Uterus (tissue), 4 donors: ENCODE data around the gene C1QTNF5. TPM values are rescaled to one million over a fixed set of nuclear protein-coding genes. Genes with fewer than 3 reads are reported as not detected.

ENCODE experiments used
- DNase-seq, 2 donors: peaks; one replicate each; pipeline ENCODE4 v3.0.0-alpha.2; 2019 to 2020
- H3K27ac ChIP-seq, 2 donors: fragments of 200-600 bp; sonication (generic); 1 replicate in 1 of 2; 2 replicates in 1 of 2; pipeline ENCODE4 v1.5.1; 2016 to 2018
- H3K27me3 ChIP-seq, 2 donors: fragments of 200-600 bp; sonication (generic); one replicate each; pipeline ENCODE4 v1.5.1; 2018 to 2019; ENCODE audit warnings: control low read depth in 1 of 2
- H3K36me3 ChIP-seq, 2 donors: fragments of 200-600 bp; sonication (generic); one replicate each; pipeline ENCODE4 v1.5.1; 2019; ENCODE audit warnings: control low read depth in 1 of 2
- H3K4me1 ChIP-seq, 2 donors: fragments of 200-600 bp; sonication (generic); one replicate each; pipeline ENCODE4 v1.5.1; 2018 to 2019; ENCODE audit warnings: control low read depth in 1 of 2
- H3K4me3 ChIP-seq, 2 donors: fragments of 200-600 bp; sonication (generic); 1 replicate in 1 of 2; 2 replicates in 1 of 2; pipeline ENCODE4 v1.5.1; 2018 to 2019; ENCODE audit warnings: mild to moderate bottlenecking in 1 of 2
- H3K9me3 ChIP-seq, 2 donors: fragments of 200-600 bp; sonication (generic); one replicate each; pipeline ENCODE4 v1.5.1; 2019; ENCODE audit warnings: control low read depth in 1 of 2
- CTCF ChIP-seq, 4 experiments: fragments of 200-600 bp in 2 of 4; fragments of 450-650 bp in 2 of 4; sonication (generic) in 2 of 4; IDR thresholded peaks; one replicate each; pipeline ENCODE4 v1.5.1; 2016 to 2019; ENCODE audit warnings: antibody characterized with exemption in 4 of 4, mild to moderate bottlenecking in 2 of 4, moderate library complexity in 1 of 4
- POLR2A ChIP-seq, 2 donors: fragments of 450-650 bp; IDR thresholded peaks; one replicate each; pipeline ENCODE4 v1.6.1; 2016; ENCODE audit warnings: antibody characterized with exemption in 2 of 2, mild to moderate bottlenecking in 1 of 2, moderate library complexity in 1 of 2
- intact Hi-C: fragments of 100-400 bp; cut with DNase I; formaldehyde crosslinking; loops from one replicate; pipeline ENCODE4 v1.15.1; 2023; ENCODE audit warnings: low total_unique reads
- total RNA-seq, 4 donors: library from RNA; depleted of rRNA in 3 of 4; stranded (reverse); fragments of >200 nt in 3 of 4; gene quantifications; one replicate each; pipeline versions ENCODE4 v1.1.0 to v1.2.4, GENCODE V29; 2014 to 2023
- donor health status: DM: yes; HTN: yes; CAD: no.

C1QTNF5 gene
- total RNA-seq, 4 donors from 2014 or later = 6.5 to 40.2 (median 35.7) TPM

GRCh38 chr11:119378851-119379465 lies 38.3 kb upstream of the C1QTNF5 start:
- no peak overlapping the region for H3K4me3 ChIP-seq
- peaks cover 6 to 11% of the 10 kb centered on the region in 2 donors for H3K4me1 ChIP-seq
- H3K36me3 ChIP-seq = no peaks in the 10 kb centered on the region
- TF ChIP-seq POLR2A (IDR thresholded peaks at IDR 0.05) = no peak
- no peak for TF ChIP-seq CTCF (IDR thresholded peaks at IDR 0.05)
- DNase-seq = no peak
- no peaks in the 10 kb centered on the region for H3K9me3 ChIP-seq
- no peak overlapping the region for H3K27ac ChIP-seq
- intact Hi-C loops = loop anchor here (2.0 kb wide), 1 partner anchor 22 kb away; no protein-coding TSS in a partner anchor
- H3K27me3 ChIP-seq = no peaks in the 10 kb centered on the region

- no peak for DNase-seq
- no peaks in the 10 kb centered on the region for H3K9me3 ChIP-seq
- H3K27ac ChIP-seq = no peak overlapping the region
- intact Hi-C loops = loop anchor here (2.0 kb wide), 1 partner anchor 21 kb away; no protein-coding TSS in a partner anchor
- no peaks in the 10 kb centered on the region for H3K27me3 ChIP-seq
- H3K4me3 ChIP-seq = no peak overlapping the region
- TF ChIP-seq CTCF (IDR thresholded peaks at IDR 0.05) (no peak), POLR2A (IDR thresholded peaks at IDR 0.05) (no peak)
- H3K4me1 ChIP-seq = peaks cover 6 to 11% of the 10 kb centered on the region in 2 donors
- H3K36me3 ChIP-seq = no peaks in the 10 kb centered on the region
These were observed 37.4 kb upstream of the C1QTNF5 start for GRCh38 chr11:119377961-119378667.

GRCh38 chr11:119377112-119377901 lies 36.6 kb upstream of the C1QTNF5 start:
- H3K4me1 ChIP-seq = peaks cover 6 to 11% of the 10 kb centered on the region in 2 donors
- H3K9me3 ChIP-seq = no peaks in the 10 kb centered on the region
- intact Hi-C loops = no loop called here
- DNase-seq = no peak
- peak overlapping the region; percentile 17 to 93 for H3K27ac ChIP-seq
- no peaks in the 10 kb centered on the region for H3K36me3 ChIP-seq
- no peak overlapping the region for H3K4me3 ChIP-seq
- no peak for TF ChIP-seq CTCF (IDR thresholded peaks at IDR 0.05)
- no peak for TF ChIP-seq POLR2A (IDR thresholded peaks at IDR 0.05)
- H3K27me3 ChIP-seq = no peaks in the 10 kb centered on the region

- peaks cover 6 to 11% of the 10 kb centered on the region in 2 donors for H3K4me1 ChIP-seq
- no peaks in the 10 kb centered on the region for H3K36me3 ChIP-seq
- no peaks in the 10 kb centered on the region for H3K9me3 ChIP-seq
- DNase-seq = peak in 1 of 2 donors; percentile 52
- peak overlapping the region; percentile 90 to 93 for H3K27ac ChIP-seq
- TF ChIP-seq CTCF (IDR thresholded peaks at IDR 0.05) = no peak
- TF ChIP-seq POLR2A (IDR thresholded peaks at IDR 0.05) = no peak
- intact Hi-C loops = no loop called here
- no peak overlapping the region for H3K4me3 ChIP-seq
- no peaks in the 10 kb centered on the region for H3K27me3 ChIP-seq
These were observed 35.6 kb upstream of the C1QTNF5 start for GRCh38 chr11:119376197-119376847.
